ENCODE data around the gene SEC14L3. TPM values are rescaled to one million over a fixed set of nuclear protein-coding genes. Genes with fewer than 3 reads are reported as not detected.

The SEC14L3 gene
- total and polyA plus RNA-seq, 2 of the 13 experiments (the other 11 are each of a cell fraction or from before 2014, with no cell fraction given) = not detected

DNA sequence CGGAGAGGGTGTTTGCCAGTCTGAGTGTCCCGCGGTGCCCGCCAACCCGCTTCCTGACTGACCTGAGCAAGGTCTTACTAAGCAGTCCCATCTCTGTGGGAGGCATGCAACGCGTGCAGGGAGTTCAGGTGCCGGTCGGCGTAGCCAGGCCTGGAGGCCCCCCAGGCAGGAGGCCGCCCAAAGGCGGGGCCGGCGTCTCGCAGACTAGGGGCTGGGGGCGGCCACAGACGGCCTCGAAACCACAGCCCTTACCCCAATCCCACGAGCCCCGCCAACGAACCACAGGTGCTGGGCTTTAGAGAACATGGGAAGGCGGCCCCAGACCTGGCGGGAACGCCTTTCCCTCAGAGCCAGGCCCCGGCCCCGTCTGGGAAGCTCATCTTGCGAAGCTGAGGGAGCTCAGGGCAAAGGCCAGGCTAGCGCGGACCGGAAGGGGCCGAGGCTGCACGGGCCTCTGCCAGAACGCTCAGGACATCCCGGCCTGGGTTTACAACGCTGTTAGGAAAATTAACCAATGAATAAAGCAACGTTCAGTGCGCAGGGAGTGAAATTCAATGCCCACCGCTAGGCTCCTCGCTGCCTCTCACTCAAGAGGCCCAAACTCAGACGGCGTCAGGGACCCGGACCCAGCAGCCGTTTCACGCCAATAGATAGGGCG lies 48.4 kb downstream of the SEC14L3 start:
- CTCF ChIA-PET (ENCODE audit: low intra/inter-chr PET ratio, low total read pairs) = no interaction called here
- TF ChIP-seq ZNF761 (CRISPR knock-in tag; conservative IDR thresholded peaks at IDR 0.05) = 0 out of 2 replicates have a peak, but pooled peaks have one; percentile 41
- TF ChIP-seq TEAD2 (CRISPR knock-in tag; IDR thresholded peaks at IDR 0.05) = peak; percentile 36; the same call in 1 of the 2 replicates
- no peak for TF ChIP-seq SIN3B (IDR thresholded peaks at IDR 0.05; ENCODE audit: low read length)
- TF ChIP-seq SMARCC2 (IDR thresholded peaks at IDR 0.05) = no peak
- no peak for TF ChIP-seq CHD4 (IDR thresholded peaks at IDR 0.05; ENCODE audit: borderline replicate concordance, low read length)
- TF ChIP-seq, protein P1, sequence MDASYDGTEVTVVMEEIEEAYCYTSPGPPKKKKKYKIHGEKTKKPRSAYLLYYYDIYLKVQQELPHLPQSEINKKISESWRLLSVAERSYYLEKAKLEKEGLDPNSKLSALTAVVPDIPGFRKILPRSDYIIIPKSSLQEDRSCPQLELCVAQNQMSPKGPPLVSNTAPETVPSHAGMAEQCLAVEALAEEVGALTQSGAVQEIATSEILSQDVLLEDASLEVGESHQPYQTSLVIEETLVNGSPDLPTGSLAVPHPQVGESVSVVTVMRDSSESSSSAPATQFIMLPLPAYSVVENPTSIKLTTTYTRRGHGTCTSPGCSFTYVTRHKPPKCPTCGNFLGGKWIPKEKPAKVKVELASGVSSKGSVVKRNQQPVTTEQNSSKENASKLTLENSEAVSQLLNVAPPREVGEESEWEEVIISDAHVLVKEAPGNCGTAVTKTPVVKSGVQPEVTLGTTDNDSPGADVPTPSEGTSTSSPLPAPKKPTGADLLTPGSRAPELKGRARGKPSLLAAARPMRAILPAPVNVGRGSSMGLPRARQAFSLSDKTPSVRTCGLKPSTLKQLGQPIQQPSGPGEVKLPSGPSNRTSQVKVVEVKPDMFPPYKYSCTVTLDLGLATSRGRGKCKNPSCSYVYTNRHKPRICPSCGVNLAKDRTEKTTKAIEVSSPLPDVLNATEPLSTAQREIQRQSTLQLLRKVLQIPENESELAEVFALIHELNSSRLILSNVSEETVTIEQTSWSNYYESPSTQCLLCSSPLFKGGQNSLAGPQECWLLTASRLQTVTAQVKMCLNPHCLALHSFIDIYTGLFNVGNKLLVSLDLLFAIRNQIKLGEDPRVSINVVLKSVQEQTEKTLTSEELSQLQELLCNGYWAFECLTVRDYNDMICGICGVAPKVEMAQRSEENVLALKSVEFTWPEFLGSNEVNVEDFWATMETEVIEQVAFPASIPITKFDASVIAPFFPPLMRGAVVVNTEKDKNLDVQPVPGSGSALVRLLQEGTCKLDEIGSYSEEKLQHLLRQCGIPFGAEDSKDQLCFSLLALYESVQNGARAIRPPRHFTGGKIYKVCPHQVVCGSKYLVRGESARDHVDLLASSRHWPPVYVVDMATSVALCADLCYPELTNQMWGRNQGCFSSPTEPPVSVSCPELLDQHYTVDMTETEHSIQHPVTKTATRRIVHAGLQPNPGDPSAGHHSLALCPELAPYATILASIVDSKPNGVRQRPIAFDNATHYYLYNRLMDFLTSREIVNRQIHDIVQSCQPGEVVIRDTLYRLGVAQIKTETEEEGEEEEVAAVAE (CRISPR knock-in tag; IDR thresholded peaks at IDR 0.05; ENCODE audit: borderline replicate concordance) = no peak; the same call in 1 of the 2 replicates
- TF ChIP-seq, protein P2, sequence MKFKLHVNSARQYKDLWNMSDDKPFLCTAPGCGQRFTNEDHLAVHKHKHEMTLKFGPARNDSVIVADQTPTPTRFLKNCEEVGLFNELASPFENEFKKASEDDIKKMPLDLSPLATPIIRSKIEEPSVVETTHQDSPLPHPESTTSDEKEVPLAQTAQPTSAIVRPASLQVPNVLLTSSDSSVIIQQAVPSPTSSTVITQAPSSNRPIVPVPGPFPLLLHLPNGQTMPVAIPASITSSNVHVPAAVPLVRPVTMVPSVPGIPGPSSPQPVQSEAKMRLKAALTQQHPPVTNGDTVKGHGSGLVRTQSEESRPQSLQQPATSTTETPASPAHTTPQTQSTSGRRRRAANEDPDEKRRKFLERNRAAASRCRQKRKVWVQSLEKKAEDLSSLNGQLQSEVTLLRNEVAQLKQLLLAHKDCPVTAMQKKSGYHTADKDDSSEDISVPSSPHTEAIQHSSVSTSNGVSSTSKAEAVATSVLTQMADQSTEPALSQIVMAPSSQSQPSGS (CRISPR knock-in tag; IDR thresholded peaks at IDR 0.05) = 0 out of 2 replicates have a peak, but pooled peaks have one; percentile 15
- peak; percentile 93; the same call in 1 of the 2 replicates for TF ChIP-seq ZNF543 (CRISPR knock-in tag; IDR thresholded peaks at IDR 0.05)
- 0 out of 2 replicates have a peak, but pooled peaks have one; percentile 20 for TF ChIP-seq ZNF619 (CRISPR knock-in tag; IDR thresholded peaks at IDR 0.05)
- no peak for TF ChIP-seq PTBP1 (IDR thresholded peaks at IDR 0.05; ENCODE audit: low read depth, low read length, poor library complexity, severe bottlenecking)
- TF ChIP-seq CBFB (CRISPR knock-in tag; IDR thresholded peaks at IDR 0.05) = no peak
- 0 out of 2 replicates have a peak, but pooled peaks have one; percentile 23 for TF ChIP-seq ZFP90 (CRISPR knock-in tag; IDR thresholded peaks at IDR 0.05; ENCODE audit: borderline replicate concordance)
- peak; percentile 71; the same call in 1 of the 2 replicates for TF ChIP-seq ZNF558 (CRISPR knock-in tag; IDR thresholded peaks at IDR 0.05; ENCODE audit: borderline replicate concordance)
- TF ChIP-seq ZNF564 (CRISPR knock-in tag; IDR thresholded peaks at IDR 0.05) = peak; percentile 90

More for the DNA sequence above, 48.4 kb downstream of the SEC14L3 start:
- Histone ChIP-seq H3K36me3 (replicated peaks in 1 of 2; ENCODE audit: control insufficient read depth in 1 of 2, insufficient read depth in 2 of 2, low read length in 2 of 2) (peaks cover 0 to 5% of the 10 kb centered on the region in 2 experiments; a peak in 2 of 5 replicates), H2AFZ (ENCODE audit: low read length) (no peak overlapping the region), H4K20me1 (ENCODE audit: insufficient read depth, low read length) (no peaks in the 10 kb centered on the region), H3K9ac (ENCODE audit: insufficient read depth, low read depth, low read length) (peak overlapping the region; percentile 89), H3K4me2 (ENCODE audit: low read depth, low read length) (peak overlapping the region; percentile 99), H3K27me3 (ENCODE audit: control insufficient read depth in 1 of 2, insufficient read depth in 2 of 2, low read length in 2 of 2) (no peaks in the 10 kb centered on the region), H3K79me2 (ENCODE audit: insufficient read depth, low read length) (peaks cover 18% of the 10 kb centered on the region), H3K4me1 (ENCODE audit: insufficient read depth, low read length) (peaks cover 63% of the 10 kb centered on the region), H3K27ac (ENCODE audit: extremely low read length, insufficient read depth, low read length) (peak overlapping the region; percentile 96), H3K4me3 (replicated peaks in 1 of 3; ENCODE audit: insufficient read depth in 1 of 3, low read depth in 2 of 3, low read length in 3 of 3) (peak overlapping the region; percentile 67 to 89 (median 72)), H3K9me3 (ENCODE audit: low read length) (no peaks in the 10 kb centered on the region)
- DNase-seq (ENCODE audit: low spot score) = no peak
- TSS peak; percentile 57 for BruUV-seq (replicated peaks)
- in situ Hi-C loops (cut with HindIII; ENCODE audit: extremely low pct_ligation_motif_present, low pct_unique_long_range_greater_than_20kb) (no loop called here), intact Hi-C loops (cut with micrococcal nuclease; ENCODE audit: unreplicated experiment) (no loop called here)
- no peak for FAIRE-seq
- 1% methylated on average over 14 of the region's 45 CpGs for WGBS (ENCODE audit: low lambda C conversion rate)
- ATAC-seq = peak; percentile 68
- POLR2A ChIA-PET = interaction anchor here (0.8 to 7.2 kb wide), 16 partner anchors 9 to 657 kb away, joined by 3 to 164 read pairs (median 9); partner anchors contain the start of genes CCDC157, PES1, RNF215 and SEC14L2

Data from HepG2 (cell line).